RPMI7951 (cell line): Measurements from ENCODE around the gene BCAS3. TPM values are rescaled to one million over a fixed set of nuclear protein-coding genes. Genes with fewer than 3 reads are reported as not detected.

Experiments used
- total RNA-seq: library from RNA; depleted of rRNA; stranded (reverse); fragments of >200 nt; shearing (Covaris generic); gene quantifications from 2 replicates; pipeline ENCODE4 v1.2.3, GENCODE V29; 2014; rRNA removed

Gene BCAS3
- total RNA-seq, 1 experiment from 2014 or later: 11.2 TPM

Other genes starting within 250 kb of the BCAS3 start
- gene APPBP2, start 151.6 kb upstream of the BCAS3 start, total RNA-seq: 18.7 and 20.3 TPM in 2 replicates
- gene PPM1D, start 77.7 kb upstream of the BCAS3 start, total RNA-seq: 5.5 and 6.0 TPM in 2 replicates